ENCODE data around the gene UGT1A9.
"Not testable (repeated sequence)": the region's sequence is repeated elsewhere in the genome, so short reads cannot be mapped to it uniquely, and the experiment has no call there.

UGT1A9 gene

DNA sequence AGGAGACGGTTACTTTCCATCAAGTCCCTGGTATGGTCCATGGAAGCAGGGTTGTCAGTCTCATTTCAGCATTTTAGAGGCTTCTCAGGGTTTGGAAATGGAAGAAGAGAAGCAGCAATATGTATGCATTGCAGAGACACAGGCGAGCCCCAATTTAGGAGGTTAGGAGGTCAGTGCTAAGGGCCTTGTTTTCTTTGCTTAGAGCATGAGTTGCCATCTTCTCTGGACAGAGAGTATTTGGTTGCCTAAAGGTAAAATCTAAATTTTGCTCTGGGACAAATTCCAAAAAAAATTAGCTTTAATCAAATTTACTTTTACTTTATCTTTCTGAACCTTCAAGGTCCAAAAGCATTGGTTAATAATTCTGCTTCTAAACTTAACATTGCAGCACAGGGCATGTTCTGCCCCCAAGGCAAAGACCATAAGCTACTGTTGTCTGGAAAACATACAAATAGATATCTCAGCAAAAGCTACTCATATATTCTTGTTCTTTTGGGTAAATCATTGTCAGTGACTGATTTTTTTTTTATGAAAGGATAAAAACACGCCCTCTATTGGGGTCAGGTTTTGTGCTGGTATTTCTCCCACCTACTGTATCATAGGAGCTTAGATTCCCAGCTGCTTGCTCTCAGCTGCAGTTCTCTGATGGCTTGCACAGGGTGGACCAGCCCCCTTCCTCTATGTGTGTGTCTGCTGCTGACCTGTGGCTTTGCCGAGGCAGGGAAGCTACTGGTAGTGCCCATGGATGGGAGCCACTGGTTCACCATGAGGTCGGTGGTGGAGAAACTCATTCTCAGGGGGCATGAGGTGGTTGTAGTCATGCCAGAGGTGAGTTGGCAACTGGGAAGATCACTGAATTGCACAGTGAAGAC, at the start of gene UGT1A9:
UGT1A9 (plus strand) TSS at position 609 of the 872 bp plus-strand sequence; CDS start at position 646, 37 bp downstream.
- DNase-seq, result no peak

DNA sequence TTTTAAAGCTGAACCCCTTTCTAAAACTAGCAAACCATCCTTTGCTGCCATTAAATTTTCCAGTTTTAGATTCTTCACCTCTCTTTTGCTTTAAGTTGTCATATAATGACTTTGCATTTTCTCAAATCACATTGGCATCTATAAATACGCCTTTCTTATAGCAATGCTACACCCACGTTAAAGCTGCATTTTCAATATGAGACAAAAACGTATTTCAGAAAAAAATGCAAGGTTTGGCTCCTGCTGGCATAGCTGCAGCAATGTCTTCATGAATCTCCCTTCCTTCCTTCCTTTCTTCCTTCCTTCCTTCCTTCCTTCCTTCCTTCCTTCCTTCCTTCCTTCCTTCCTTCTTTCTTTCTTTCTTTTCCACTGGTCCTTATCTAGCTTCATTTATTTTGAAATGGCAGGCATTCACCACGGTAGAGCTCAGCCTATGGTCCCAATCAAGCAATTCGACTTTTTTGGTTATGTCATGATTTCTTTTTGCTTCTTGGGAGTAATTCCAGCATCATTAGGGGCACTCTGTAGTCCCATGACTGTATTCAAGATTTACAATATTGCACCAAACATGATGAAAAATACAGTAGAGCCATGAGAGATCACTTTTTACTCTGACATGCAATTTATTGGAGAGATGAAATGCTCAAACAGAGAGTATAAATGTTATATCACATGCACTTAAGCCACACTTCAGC, 44.2 kb upstream of the UGT1A9 start:
- DNase-seq, result no peak

DNA sequence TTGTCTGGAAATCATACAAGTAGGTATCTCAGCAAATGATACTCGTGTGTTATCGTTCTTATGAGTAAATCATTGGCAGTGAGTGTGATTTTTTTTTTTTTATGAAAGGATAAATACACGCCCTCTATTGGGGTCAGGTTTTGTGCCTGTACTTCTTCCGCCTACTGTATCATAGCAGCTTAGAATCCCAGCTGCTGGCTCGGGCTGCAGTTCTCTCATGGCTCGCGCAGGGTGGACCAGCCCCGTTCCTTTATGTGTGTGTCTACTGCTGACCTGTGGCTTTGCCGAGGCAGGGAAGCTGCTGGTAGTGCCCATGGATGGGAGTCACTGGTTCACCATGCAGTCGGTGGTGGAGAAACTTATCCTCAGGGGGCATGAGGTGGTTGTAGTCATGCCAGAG, 35.4 kb upstream of the UGT1A9 start, which contains the start of gene UGT1A10:
UGT1A10 (plus strand) TSS at position 143 of the 400 bp plus-strand sequence; CDS start at position 218, 75 bp downstream.
- DNase-seq, result not testable (repeated sequence)

DNA sequence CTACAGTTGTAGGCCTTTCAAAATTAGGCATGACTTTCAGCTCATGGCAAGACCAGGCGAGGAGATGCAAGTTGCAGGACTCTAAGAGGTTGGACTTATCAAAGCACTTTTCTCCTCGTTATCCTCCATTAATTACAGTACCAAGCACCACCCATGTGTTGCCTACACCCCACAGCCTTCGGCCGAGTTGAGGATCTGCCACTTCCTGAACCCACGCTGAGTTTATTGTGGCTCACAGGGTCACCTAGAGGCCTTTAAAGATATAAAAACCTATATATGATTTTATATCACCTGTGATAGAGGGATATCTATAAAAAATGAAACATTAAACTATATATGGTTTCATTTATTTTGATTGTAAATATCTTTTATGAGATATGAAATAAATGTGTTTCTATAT, 32.9 kb upstream of the UGT1A9 start:
- DNase-seq, result peak; percentile 3

DNA sequence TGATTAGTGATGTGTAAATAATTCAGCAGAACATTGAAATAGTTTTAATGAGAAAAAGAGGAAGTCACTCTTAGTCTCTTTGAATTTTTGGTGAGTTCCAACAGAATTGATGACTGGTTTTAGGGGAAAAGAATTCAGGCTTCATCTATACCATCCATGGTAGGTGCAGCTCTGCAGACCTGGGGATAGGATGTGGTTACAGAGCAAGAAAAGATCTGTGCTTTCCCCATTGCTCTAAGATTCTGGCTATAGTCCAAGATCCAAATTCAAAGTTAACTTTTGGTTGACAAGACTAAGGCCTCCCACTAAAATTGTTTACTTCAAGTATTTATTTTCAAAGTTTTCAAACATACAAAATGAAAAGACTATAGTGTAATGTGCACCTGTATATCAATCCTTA, 31.8 kb upstream of the UGT1A9 start:
- no peak for DNase-seq

DNA sequence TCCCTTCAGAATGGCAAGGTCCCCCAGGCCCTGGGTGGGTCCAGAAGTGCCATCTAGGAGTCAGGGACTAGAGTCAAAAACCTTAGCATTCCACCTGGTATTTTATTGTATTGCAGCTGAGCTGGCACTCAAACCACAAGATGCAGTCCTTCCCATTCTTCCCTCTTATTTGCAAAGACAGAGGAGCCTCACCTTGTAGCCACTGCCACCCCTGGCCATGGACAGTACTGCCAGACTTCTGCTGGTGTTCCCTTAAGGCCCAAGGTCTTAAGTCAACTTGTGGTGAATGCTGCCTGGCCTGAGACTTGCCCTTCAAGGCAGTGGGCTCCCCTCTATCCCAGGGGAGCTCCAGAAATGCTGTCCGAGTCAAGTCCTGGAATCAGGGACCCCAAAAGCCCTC, 28.6 kb upstream of the UGT1A9 start:
- no peak for DNase-seq

DNA sequence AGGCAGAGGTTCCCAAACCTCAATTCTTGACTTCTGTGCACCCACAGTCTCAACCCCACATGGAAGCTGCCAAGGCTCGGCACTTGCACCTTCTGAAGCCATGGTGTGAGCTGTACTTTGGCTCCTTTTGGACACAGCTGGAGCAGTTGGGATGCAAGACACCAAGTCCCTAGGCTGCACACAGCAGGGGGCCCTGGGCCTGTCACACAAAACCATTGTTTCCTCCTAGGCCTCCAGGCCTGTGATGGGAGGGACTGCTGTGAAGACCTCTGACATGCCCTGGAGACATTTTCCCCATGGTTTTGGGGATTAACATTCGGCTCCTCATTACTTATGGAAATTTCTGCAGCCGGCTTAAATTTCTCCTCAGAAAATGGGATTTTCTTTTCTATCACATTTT, 25.7 kb upstream of the UGT1A9 start:
- DNase-seq, result not testable (repeated sequence)

DNA sequence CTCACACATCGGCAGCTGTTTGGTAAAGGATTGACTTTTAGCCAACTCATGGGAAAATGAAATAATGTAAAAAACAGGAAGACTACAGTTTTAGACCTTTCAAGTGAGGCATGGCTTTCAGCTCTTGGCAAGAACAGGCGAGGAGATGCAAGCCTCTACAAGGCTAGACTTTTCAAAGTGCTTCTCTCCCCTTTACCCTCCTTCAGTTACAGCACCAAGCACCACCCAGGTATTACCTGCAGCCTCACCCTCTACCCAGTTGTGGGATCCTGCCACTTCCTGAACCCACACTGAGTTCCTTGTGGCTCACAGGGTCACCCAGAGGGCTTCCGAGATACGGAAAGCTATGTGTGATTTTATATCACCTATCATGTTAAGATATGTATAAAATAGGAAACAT, 20.7 kb upstream of the UGT1A9 start:
- no peak for DNase-seq

DNA sequence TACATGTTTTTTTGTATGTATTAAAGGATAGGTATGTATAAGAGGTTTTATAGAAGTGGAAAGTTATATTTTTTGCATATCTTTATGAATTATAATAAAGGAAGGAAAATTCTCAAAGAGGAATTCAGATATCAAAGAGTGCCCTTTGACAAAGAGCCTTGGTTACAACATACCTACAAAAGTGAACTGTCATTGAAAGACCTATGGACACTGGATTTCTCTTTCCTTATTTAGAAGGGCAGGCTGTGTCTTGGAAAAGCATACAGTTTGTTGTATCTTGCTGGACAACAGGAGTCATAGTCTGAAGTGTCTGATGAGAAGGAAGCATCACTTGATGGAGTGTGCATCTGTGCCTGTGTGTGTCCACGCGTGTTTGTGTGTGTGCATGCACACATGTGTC, 20.3 kb upstream of the UGT1A9 start:
- no peak for DNase-seq

DNA sequence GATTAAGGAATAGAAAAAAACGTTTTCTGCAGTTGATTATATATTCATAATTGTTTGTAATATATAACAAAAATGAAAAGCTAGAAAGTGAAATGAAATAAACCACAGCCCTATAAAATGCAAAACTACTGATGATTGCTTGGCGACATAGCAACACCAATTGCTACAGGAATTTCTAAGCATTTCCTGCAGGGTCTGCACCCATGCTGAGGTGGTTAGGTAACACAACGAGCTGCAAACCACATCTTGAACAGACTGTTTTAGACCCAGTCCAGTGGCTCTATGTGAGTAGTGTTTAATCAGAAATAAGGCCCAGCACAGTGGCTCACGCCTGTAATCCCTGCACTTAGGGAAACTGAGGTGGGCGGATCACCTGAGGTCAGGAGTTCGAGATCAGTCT, 17.2 kb upstream of the UGT1A9 start:
- DNase-seq, result no peak

DNA sequence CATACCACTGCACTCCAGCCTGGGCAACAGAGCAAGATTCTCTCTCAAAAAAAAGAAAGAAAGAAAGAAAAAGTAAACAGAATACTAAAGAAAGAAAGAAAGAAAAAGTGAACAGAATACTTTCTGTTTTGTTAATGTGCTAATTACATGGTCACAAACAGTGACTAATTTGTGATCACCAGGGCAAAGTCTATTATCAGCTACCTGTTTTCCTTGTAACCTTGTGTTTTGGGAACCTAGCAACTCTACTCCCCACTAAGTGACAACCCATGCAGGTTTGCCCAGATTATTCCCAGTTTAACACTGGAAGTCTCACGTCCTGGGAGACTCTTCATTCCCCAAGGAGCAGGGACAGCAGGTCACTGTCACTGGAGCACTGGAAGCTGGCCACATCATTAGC, 16.7 kb upstream of the UGT1A9 start:
- no peak for DNase-seq

DNA sequence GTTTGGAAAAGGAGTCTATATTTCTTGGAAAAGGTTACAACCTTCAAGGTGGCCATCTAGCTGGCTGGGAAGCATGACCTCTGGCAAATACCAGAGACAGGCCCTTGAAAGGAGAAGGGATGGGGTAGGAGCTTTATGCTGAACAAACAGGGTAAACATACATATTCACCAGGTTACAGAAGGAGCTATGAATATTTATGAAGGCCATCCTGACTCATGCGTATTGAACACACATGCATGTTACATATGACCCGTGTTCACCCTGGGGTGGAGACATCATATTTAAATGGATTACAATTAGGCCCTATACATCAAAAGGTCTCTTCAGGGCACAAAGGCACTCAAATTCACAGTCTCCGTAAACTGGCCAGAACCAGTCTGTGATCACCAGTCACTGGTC, 15.8 kb upstream of the UGT1A9 start:
- not testable (repeated sequence) for DNase-seq

DNA sequence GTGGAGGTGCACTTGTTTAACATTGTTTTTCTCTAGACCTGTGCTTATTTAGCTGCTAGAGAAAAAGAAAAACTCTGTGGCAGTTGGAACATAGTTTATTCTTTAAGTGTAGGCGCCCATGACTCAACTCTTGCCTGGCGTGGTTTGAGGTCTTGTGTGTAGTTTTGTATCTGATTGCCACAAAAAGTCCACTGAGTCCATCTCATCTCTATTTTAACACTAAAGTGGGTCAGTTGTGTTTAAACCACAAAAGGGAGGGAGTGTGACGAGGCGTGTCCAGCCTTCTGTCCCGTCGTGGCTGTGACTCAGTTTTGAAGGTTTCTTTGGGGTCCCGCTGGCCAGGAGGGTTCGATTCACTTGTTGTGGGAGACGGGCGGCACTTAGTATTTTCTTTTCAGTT, 15.3 kb upstream of the UGT1A9 start:
- DNase-seq, result no peak

DNA sequence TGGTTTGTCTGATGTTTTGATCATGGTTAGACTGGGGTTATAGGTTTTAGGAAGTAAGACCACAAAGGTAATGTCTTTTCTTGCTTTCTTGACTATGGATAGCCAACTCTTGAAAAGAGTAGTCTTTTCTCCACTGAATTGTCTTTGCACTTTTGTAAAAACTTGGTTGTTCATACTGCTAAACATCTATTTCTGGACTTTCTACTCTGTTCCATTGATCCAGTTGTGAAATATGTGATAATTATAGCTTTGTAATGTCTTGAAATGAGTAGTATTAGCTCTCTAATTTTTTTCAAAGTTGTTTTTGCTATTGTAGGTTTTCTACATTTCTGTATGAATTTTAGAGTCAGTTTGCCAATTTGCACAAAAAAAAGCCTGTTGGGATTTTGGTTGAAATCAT, 13.1 kb upstream of the UGT1A9 start:
- DNase-seq, result no peak

DNA sequence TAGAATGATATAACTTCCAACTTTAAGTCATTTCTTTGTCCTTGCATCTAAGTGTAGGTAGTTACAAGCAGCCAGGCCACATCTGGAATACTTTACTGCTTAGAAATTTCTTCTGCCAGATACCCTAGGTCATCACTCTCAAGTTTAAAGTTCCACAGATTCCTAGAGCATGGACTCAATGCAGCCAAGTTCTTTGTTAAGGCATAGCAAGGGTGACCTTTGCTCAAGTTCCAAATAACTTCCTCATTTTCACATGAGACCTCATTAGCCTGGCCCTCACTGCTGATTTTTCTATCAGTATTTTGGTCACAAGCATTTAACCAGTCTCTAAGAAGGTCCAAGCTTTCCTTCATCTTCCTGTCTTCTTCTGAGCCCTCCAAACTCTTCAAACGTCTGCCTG, 7.8 kb upstream of the UGT1A9 start:
- DNase-seq, result no peak

DNA sequence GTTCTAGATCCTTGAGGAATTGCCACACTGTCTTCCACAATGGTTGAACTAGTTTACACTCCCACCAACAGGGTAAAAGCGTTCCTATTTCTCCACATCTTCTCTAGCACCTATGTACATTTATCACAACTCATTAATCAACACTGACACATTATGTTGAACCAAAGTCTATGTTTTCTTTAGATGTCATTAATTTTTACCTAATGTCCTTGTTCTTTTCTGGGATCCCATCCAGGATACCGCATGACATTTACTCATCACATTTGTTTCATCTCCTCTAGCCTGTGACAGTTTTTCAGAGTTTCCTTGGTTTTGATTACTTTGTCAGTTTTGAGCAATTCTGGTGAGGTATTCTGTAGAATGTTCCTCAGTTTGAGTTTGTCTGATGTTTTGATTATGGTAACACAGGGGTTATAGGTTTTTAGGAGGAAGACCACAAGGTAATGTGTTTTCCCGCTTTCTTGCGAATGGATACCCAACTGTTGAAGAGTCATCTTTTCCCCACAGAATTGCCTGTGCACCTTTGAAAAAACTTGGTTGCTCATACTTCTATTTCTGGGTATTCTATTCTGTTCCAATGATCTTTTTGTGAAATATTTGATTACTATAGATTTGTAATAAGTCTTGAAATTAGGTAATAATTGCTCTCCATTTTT, 3.0 kb upstream of the UGT1A9 start:
- DNase-seq, result no peak

DNA sequence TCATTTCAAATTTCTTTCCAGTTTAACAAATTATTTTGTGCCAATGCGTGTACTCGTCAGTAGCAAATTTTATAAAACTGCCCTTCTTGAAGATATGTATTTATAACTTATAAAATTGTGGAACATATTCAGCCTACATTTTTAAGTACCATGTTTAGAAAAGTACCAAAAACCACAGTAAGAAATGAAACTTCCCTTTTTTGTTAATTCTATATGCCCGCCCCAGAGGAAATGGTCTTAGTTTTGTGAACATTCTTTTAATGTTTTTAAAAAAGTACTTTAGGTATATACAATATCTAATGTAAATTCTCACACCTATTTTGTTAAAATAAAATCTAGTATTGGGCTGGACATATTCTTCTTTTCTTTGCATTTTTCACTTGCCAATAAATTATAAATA, 1.2 kb downstream of the UGT1A9 start:
- DNase-seq, result no peak

DNA sequence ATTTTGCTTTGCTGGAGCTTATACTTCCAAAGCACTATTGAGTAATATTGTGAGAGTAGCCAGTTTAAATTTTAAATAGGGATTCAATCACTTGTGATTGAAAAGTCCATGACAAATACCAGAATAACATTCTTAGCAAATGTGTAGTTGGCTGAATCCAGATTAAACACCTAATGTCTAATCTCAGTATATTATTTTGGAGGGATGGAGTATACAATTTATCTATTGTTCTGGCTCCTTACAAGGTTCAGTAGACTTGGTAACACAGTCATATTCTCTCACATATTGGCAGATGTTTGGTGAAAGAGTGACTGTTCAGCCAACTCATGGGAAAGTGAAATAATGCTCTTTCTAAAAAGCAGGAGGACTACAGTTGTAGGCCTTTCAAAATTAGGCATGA, 2.2 kb downstream of the UGT1A9 start:
- no peak for DNase-seq

DNA sequence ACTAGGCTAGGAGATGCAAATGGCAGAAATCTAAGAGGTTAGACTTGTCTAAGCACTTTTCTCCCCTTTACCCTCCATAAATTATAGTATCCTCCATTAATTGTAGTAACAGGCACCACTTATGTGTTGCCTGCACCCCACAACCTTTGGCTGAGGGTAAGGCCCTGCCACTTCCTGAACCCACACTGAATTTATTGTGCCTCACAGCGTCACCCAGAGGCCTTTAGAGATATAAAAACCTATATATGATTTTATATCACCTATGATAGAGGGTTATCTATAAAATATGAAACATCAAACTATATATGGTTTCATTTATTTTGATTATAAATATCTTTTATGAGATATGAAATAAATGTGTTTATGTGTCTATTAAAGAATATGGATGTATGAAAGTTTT, 2.6 kb downstream of the UGT1A9 start:
- DNase-seq, result no peak

DNA sequence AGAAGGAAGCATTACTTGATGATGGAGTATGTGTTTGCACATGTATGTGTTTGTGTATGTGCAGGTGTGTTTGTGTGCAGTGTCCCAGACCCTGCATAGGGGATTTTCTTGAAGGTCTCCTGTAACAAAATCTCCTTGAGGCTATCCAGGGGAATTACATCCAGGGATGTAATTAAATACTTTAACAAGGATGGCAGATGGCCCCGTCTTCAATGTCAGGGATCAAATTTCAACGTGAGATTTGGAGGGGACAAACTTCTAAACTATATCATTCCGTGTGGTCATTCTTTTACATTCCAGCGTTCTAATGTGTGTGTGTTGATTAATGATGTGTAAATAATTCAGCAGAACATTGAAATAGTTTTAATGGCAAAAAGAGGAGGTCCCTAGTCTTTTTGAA, 3.3 kb downstream of the UGT1A9 start:
- no peak for DNase-seq

DNA sequence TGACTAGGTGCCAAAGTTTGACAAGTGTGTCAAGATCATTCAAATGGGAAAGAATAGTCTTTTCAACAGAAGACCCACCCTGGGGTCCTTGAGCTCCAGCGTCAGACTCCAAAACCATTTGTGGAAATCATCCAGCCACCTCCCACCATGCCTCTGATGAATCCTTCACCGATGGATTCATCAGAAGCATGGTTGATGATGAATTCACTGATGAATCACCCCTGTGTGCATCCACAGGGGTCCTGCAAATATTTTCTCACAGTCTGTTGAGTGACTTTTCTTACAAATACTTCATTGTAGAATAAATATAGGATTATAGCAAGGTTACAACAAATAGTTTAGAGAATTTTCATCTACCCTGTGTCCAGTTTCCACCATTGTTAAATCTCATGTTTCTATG, 4.3 kb downstream of the UGT1A9 start:
- DNase-seq, result no peak

DNA sequence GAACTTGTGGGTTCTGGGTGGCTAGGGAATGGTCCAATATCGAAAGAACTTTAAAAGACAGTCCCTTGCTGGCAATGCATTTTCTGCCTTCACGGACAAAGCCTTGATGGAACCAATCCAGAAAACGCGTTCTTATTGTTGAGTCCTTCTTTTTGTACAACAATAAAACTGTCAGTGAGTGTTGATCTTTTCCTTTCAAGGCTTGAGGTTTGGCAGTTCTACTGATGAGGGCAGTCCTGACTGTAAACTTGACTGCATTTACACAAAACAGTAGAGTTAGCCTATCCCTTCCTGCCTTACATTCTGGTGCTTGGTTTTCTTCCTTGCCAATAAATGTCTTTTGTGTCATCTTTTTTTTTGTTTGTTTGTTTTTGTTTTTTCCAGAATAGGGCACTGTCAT, 7.5 kb downstream of the UGT1A9 start:
- no peak for DNase-seq

DNA sequence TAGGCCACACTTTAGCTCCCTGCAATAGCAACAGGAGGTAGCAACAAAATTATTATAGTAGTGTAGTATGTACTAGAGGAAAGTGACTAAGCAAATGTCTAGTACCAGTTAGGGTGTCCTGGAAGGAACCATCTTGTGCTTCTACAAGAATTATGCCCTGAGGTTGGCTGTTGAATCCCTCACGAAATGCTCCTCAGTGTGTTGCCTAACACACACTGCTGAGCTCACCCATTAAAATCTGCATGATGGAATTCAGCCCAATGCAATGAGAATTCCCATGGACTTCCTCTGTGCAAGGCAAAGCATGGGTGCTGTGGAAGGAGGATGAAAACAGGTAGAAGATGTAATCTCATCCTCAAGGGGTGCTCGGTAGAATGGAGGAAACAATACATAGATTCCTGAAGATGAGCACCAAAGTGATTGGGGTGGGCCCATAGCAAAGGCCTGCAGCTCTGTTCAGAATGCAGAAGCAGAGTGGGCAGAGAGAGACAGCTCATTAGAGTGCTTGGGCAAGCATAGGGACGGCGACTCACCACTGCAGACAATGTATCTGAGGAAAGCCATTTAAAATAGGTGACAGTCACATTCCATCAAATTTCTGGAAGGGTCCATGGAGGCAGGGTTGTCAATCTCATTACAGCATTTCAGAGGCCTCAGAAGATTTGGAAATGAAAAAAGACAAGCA, 8.8 kb downstream of the UGT1A9 start:
- DNase-seq, result no peak
